Placental epithelial cell (primary cell): Measurements from ENCODE around the gene MZT1. TPM values are rescaled to one million over a fixed set of nuclear protein-coding genes. Genes with fewer than 3 reads are reported as not detected.

Experiments
- small RNA-seq: library from RNA; depleted of rRNA; stranded (forward); fragments of <200 nt; gene quantifications from one replicate; pipeline ENCODE3, GENCODE V24; 2012
- total RNA-seq: library from RNA; depleted of rRNA; stranded (reverse); fragments of >200 nt; gene quantifications from 2 replicates; pipeline ENCODE4 v1.2.3, GENCODE V29; 2012

MZT1 gene, protein sequence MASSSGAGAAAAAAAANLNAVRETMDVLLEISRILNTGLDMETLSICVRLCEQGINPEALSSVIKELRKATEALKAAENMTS
- 5.1 and 8.7 TPM in 2 replicates for total RNA-seq

GRCh38 chr13:72727417-72728289 is at the start of gene MZT1, which contains the start of gene BORA:
Gene MZT1, minus strand, starts transcription at chr13:72727629. Its CDS starts 27 bp downstream, at chr13:72727602.
Gene BORA, plus strand, starts transcription at chr13:72727923. Its CDS starts 1,018 bp downstream, at chr13:72728941.

Small RNA genes within 50 kb of the gene (small RNA-seq; reads per million reads assigned to genes)
- gene RNU6-80P = not detected

Other genes starting within 250 kb of the MZT1 start
- gene BORA, start 294 bp upstream of the MZT1 start, total RNA-seq = 3.9 and 7.9 TPM in 2 replicates
- gene DIS3, start 54.3 kb upstream of the MZT1 start, total RNA-seq = 22.4 and 32.2 TPM in 2 replicates
- 14.0 and 32.6 TPM in 2 replicates for gene PIBF1, start 54.5 kb upstream of the MZT1 start, total RNA-seq